ENCODE data around the gene CADPS2.

- TF ChIP-seq CTCF (IDR thresholded peaks at IDR 0.05), result no peak
- no peak for TF ChIP-seq POLR2A (IDR thresholded peaks at IDR 0.05)
Measured at GRCh38 chr7:122433765-122434164, 452.5 kb downstream of the CADPS2 start.
